ENCODE measurements around the gene SPAG6.
A peak's percentile ranks its signal among the peaks of the same experiment; 100 is the strongest.
"Not testable (repeated sequence)": the region's sequence is repeated elsewhere in the genome, so short reads cannot be mapped to it uniquely, and the experiment has no call there.

SPAG6 gene

GRCh38 chr10:22341190-22341925, 3.9 kb upstream of the SPAG6 start:
- DNase-seq (ENCODE audit: low read depth), result no peak

- no peak for DNase-seq (ENCODE audit: low read depth)
Measured at GRCh38 chr10:22341926-22342196, 3.4 kb upstream of the SPAG6 start.

DNA sequence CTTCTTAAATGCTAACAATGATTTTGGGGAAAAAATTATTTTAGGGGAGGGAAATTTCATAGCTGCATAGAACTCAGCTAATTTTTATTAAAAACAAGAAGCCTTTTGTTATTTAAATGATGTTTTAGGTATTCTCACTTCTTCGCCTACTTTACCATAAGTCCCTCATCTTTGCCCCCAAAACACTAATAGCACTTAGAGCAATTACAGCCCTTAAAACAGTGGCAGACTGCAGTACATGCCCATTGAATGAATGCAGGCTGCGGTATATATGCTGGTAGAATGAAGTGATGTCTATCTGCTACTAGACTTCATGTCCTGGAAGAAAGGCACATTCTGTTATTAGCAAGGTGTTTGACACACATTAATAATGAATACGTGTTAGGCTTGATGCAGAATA, 2.9 kb upstream of the SPAG6 start:
- DNase-seq (ENCODE audit: low read depth), result no peak

DNA sequence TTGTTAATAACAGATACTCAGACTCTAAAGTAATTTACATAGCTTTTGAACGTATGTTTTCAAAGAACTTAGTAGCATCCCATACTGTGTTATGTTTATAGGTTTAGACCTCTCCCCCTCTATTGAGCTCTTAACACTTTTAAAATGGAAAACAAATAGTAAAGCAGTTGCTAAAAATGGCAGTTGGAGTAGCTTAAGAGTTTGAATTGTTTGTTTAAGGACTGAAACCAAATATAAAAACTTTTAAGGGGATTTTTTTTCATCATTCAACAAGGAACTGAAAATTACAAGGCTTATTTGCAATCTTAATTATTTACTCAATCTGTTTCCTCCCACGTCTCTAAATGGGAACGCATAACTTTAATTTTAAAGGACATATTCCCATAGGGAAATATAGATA, 1.6 kb upstream of the SPAG6 start:
- DNase-seq (ENCODE audit: low read depth), result no peak

DNA sequence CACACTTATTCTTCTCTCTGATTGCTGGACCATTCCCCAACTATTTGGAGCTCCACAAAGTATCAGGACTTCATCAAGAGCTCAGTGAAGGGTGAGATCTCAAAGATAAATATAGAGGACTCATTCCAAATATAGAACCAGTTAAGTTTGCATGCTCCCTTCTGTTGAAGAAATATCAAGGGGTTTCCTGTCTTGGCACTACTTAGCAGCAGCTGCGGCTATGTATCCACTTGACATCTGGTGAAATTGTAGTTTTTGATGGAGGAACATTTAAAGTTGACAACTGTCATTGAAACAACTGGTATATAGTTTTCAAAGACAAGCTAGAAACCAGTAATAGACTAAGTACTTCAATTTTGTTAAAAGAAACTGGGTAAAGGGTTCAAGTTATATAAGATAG, 1.0 kb upstream of the SPAG6 start:
- no peak for DNase-seq (ENCODE audit: low read depth)

GRCh38 chr10:22344781-22345300, 455 bp upstream of the SPAG6 start:
- DNase-seq (ENCODE audit: low read depth), result no peak

- no peak for DNase-seq (ENCODE audit: low read depth)
Measured at GRCh38 chr10:22346096-22346661, 883 bp downstream of the SPAG6 start.

- no peak for DNase-seq (ENCODE audit: low read depth)
Measured at GRCh38 chr10:22349755-22350154, 4.5 kb downstream of the SPAG6 start.

GRCh38 chr10:22351131-22351703, 5.9 kb downstream of the SPAG6 start:
- DNase-seq (ENCODE audit: low read depth), result no peak

GRCh38 chr10:22356324-22356873, 11.1 kb downstream of the SPAG6 start:
- no peak for DNase-seq (ENCODE audit: low read depth)

GRCh38 chr10:22357770-22358169, 12.5 kb downstream of the SPAG6 start:
- not testable (repeated sequence) for DNase-seq (ENCODE audit: low read depth)

GRCh38 chr10:22363305-22363704, 18.0 kb downstream of the SPAG6 start:
- DNase-seq (ENCODE audit: low read depth), result no peak

GRCh38 chr10:22364407-22365140, 19.3 kb downstream of the SPAG6 start:
- no peak for DNase-seq (ENCODE audit: low read depth)

DNA sequence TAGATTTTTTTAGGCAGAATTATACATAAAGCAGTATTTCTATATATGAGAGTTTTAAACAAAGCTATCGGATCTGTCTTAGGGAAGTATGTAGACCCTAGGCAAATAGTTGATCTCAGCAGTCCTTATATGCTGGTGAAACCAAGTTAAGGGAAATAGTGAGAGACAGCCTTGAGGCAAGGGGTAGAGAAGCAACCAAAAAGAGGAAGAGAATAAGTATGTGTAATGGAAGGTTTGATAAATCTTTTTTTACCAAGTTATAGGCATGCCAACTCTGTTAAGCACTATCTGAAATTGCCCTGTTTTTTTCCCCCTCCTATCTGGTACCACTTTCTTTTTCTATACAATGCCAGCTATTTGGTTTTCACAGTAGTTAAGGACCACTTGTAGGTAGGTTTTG, 19.9 kb downstream of the SPAG6 start:
- no peak for DNase-seq (ENCODE audit: low read depth)

DNA sequence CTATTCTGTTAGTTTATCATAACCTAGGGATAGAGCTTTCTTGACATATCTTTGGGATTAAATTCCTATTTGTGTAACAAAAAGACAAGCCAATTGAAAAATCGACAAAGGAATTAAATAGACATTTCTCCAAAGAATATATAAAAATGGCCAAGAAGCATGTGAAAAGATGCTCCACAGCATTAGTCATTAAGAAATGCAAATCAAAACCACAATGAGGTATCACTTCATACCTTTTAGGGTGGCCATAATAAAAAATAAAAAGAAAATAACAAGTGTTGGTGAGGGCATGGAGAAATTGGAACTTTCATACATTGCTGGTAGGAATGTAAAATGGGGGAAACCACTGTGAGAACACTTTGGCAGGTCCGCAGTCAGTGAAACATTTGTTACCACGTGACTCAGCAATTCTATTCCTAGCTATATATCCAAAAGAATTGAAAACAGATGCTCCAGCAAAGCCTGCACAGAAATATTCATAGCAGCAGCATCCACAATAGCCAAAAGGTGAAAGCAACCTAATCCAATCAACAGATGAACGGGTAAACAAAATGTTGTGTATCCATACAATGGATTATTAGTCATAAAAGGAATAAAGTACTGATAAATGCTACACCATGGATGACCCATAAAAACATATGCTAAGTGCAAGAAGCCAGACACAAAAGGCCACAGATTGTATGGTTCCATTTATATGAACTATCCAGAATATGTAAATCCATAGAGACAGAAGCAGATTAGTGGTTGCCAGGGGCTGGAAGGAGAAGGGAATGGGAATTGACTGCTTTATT, 20.5 kb downstream of the SPAG6 start:
- DNase-seq (ENCODE audit: low read depth), result peak; percentile 0

- DNase-seq (ENCODE audit: low read depth), result no peak
Measured at GRCh38 chr10:22366435-22366703, 21.1 kb downstream of the SPAG6 start.

DNA sequence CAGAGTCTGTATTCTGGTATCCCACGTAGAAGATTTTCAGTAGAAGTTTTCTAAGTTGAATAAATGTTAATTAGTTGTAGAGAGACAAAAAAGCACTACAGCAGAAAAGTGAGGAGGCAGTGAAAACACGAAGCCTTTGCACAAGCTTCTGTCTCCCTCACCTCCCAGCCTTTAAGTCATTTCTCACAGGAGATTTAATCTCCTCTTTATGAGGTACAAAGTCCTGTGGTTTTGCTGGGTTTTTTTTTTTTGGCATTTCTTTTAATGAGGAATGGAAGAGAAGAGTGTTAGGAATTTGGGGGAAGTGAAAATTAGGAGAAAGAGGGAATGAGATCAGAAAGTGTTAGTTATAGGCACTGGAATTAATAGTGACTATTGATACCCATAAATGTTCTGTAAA, 21.5 kb downstream of the SPAG6 start:
- no peak for DNase-seq (ENCODE audit: low read depth)

- no peak for DNase-seq (ENCODE audit: low read depth)
Measured at GRCh38 chr10:22367471-22367870, 22.2 kb downstream of the SPAG6 start.

DNA sequence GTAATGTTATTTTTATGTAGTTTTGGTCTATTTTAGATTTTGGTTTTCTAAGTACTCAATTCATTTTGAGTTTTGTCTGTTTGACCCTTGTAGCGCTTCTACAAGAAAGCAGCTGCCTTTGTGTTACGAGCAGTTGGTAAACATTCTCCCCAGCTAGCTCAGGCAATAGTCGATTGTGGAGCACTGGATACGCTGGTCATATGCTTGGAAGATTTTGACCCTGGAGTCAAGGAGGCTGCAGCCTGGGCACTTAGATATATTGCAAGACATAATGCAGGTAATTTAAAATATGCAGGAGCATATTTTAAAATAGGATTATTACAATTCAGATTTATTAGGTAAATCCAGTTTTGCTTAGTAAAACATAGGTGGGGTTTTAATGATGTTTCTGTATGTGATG, 23.1 kb downstream of the SPAG6 start:
- DNase-seq (ENCODE audit: low read depth), result no peak

DNA sequence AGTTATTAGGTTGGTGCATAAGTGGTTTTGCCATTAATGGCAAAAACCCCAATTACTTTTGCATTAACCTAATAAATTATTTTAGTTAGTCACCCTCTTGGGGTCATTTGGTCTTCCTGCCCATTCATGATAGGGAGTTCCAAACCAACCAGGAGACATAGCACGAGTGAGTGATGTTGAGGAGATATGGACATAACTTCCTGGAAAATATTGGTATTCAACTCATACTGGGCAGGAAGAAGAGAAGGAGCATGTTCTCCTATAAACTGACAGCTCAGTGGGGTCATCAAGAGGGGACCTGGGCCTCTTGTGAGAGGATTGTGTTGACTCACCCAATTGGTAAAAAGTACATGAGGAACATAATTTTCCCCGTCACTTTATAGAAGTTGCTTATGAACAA, 23.7 kb downstream of the SPAG6 start:
- DNase-seq (ENCODE audit: low read depth), result no peak

DNA sequence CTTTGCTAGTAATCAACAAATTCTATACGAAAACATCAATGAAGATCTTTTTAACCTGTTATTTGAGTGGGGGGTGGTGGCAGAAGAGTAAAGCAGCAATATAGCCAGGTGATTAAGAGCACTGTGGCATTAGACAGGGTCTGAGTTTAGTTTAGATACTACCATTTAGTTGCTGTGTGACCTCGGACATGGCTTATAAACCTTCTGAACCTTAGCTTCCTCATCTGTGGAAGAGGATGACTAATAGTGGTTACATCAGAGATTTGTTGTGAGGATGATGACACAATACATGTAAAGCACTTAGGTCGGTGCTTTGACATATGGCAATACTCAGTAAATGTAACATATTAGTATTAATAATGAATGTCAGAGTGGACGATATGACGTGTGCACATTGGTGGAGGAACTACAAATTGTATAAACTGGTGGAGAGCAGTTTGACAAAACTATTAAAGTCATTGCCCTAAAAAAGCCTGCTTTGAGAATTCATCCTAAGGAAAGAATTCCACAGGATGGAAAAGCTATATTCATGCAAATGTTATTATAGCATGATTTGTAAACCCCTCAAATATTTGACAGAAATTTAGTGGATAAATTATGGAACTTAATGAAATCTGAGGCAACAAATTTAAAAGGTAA, 24.3 kb downstream of the SPAG6 start:
- peak; percentile 16 for DNase-seq (ENCODE audit: low read depth)

DNA sequence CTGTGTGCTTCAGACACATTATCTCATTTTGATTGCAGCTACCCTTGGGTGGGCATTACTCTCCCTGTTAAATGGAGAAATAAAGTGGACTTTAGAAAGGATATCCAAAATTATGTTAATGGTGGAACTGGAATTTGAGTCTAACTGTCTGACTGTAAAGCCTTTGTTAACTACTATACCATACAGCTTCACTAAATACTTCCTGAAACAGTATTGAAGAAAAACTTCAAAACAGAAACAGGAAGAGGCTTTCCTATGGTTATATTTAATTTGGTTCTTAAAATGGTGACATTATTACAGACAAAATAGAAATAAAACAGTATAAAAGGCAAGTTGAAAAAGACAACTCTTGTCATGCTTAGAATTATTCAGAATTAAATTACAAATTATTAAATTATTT, 25.0 kb downstream of the SPAG6 start:
- no peak for DNase-seq (ENCODE audit: low read depth)

All from HS-5 (cell line).